K562 (cell line): Measurements from ENCODE around the gene MARK4. TPM values are rescaled to one million over a fixed set of nuclear protein-coding genes. Genes with fewer than 3 reads are reported as not detected.

Source experiments
- CBFA2T2 ChIP-seq: fragments of 450-650 bp; conservative IDR thresholded peaks from 2 replicates; pipeline ENCODE4 v1.6.1; 2017; ENCODE audit warnings: mild to moderate bottlenecking
- CBFA2T3 ChIP-seq: fragments of 450-650 bp; IDR thresholded peaks from 2 replicates; pipeline ENCODE4 v1.6.1; 2017
- DNMT1 ChIP-seq: fragments of 450-650 bp; IDR thresholded peaks from 2 replicates; pipeline ENCODE4 v1.6.1; 2016; ENCODE audit warnings: antibody characterized with exemption, mild to moderate bottlenecking
- FOXK2 ChIP-seq, 2 experiments: fragments of 450-650 bp; IDR thresholded peaks in 1 of 2; conservative IDR thresholded peaks in 1 of 2; 2 replicates each; pipeline ENCODE4 v1.6.1; 2016; ENCODE audit warnings: low read depth in 2 of 2, mild to moderate bottlenecking in 1 of 2
- MAX ChIP-seq: sonication (generic); formaldehyde crosslinking; IDR thresholded peaks from 2 replicates; pipeline ENCODE4 v1.9.0; 2022; ENCODE audit warnings: mild to moderate bottlenecking, missing genetic modification reagents
- NCOA4 ChIP-seq: fragments of 450-650 bp; IDR thresholded peaks from 2 replicates; pipeline ENCODE4 v1.6.1; 2018; ENCODE audit warnings: mild to moderate bottlenecking; ENCODE audit not compliant: partially characterized antibody
- RBFOX2 ChIP-seq: fragments of 200-400 bp; formaldehyde crosslinking; IDR thresholded peaks from 2 replicates; pipeline ENCODE4 v1.6.1; 2017; ENCODE audit warnings: low read depth, mild to moderate bottlenecking, low read length, moderate library complexity
- SPI1 ChIP-seq: IDR thresholded peaks from 2 replicates; pipeline ENCODE4 v1.6.1; 2011; ENCODE audit warnings: low read depth, low read length, control low read depth, borderline replicate concordance
- TAL1 ChIP-seq: fragments of 450-650 bp; IDR thresholded peaks from 2 replicates; pipeline ENCODE4 v1.6.1; 2016; ENCODE audit warnings: mild to moderate bottlenecking
- TCF3 ChIP-seq: sonication (generic); formaldehyde crosslinking; IDR thresholded peaks from 2 replicates; pipeline ENCODE4 v1.4.0; 2020; ENCODE audit warnings: mild to moderate bottlenecking, missing genetic modification reagents
- ZBTB11 ChIP-seq, 3 experiments: fragments of 200-800 bp in 1 of 3; fragments of 250-450 bp in 1 of 3; fragments of 450-650 bp in 1 of 3; sonication (Bioruptor Pico) in 1 of 3; sonication (Bioruptor generic) in 1 of 3; formaldehyde crosslinking in 1 of 3; IDR thresholded peaks; 2 replicates each; pipeline versions ENCODE4 v1.6.1 to v1.8.0; 2016 to 2022; ENCODE audit warnings: mild to moderate bottlenecking in 2 of 3, missing genetic modification characterization in 2 of 3, missing compliant biosample characterization in 1 of 3, moderate library complexity in 1 of 3
- ZBTB7A ChIP-seq: IDR thresholded peaks from 2 replicates; pipeline ENCODE4 v1.6.1; 2011; ENCODE audit warnings: low read depth, mild to moderate bottlenecking, low read length, moderate library complexity, borderline replicate concordance; ENCODE audit not compliant: control insufficient read depth
- ZNF449 ChIP-seq: fragments of 250-450 bp; sonication (Bioruptor Pico); IDR thresholded peaks from 2 replicates; pipeline ENCODE4 v1.8.0; 2022; ENCODE audit warnings: moderate library complexity, mild to moderate bottlenecking, inconsistent platforms
- polyA plus RNA-seq, 8 experiments: library from polyadenylated mRNA; depleted of rRNA in 4 of 8; stranded (reverse) in 5 of 8; unstranded in 3 of 8; fragments of >200 nt; fragmentation: Nextera tagmentation in 2 of 8; fragmentation: Illumina TruSeq in 1 of 8; extraction: Ambion mirVana in 2 of 8; extraction: Trizol in 1 of 8; gene quantifications; 2 replicates each; pipeline versions ENCODE4 v1.2.1 to v1.2.3, GENCODE V29; 2011 to 2014; ENCODE audit warnings: inconsistent platforms in 1 of 8, missing spikeins in 1 of 8
- total RNA-seq, 7 experiments: library from RNA; depleted of rRNA in 6 of 7; stranded (reverse); fragments of >200 nt in 6 of 7; fragmentation: Illumina TruSeq in 2 of 7; extraction: Trizol in 2 of 7; gene quantifications; 2 replicates each; pipeline versions ENCODE4 v1.2.1 to v1.2.3, GENCODE V29; 2011 to 2021; ENCODE audit warnings: low replicate concordance in 1 of 7
- TF ChIP-seq, protein P1 (sequence below): sonication (generic); IDR thresholded peaks from 2 replicates; pipeline ENCODE4 v1.6.1; 2016
- TF ChIP-seq, protein P2 (sequence below), 2 experiments: IDR thresholded peaks; 2 replicates each; pipeline ENCODE4 v1.6.1; 2011; ENCODE audit warnings: borderline replicate concordance in 1 of 2, control low read depth in 1 of 2, low read depth in 1 of 2, low read length in 1 of 2, mild to moderate bottlenecking in 1 of 2, mixed read lengths in 1 of 2, moderate library complexity in 1 of 2; ENCODE audit not compliant: insufficient read depth in 1 of 2, insufficient read length in 1 of 2, poor library complexity in 1 of 2, severe bottlenecking in 1 of 2; ENCODE audit errors: extremely low read depth in 1 of 2
- TF ChIP-seq, protein P3 (sequence below): fragments of 450-650 bp; IDR thresholded peaks from 2 replicates; pipeline ENCODE4 v1.6.1; 2018; ENCODE audit not compliant: partially characterized antibody

Gene MARK4
- total and polyA plus RNA-seq, 9 of the 15 experiments (the other 6 are each of a cell fraction or from before 2014, with no cell fraction given): 0.52 to 29.4 (median 8.6) TPM

DNA sequence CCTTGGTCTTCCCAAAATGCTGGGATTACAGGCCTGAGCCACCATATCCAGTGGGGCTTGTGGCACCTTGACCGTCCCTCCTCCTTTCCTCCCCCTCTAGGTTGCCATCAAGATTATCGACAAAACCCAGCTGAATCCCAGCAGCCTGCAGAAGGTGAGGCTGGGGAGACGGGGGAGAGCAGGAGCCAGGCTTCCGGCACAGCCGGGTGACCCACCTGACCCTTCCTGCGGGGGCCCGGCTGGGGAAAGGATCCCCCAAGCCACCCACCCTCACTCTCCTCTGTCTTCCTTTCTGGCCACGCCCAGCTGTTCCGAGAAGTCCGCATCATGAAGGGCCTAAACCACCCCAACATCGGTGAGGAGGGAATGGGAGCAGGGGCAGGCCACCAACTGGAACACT, 11.9 kb downstream of the MARK4 start (continued):
- TF ChIP-seq MAX (CRISPR knock-in tag) (0 out of 2 replicates have a peak, but pooled peaks have one; percentile 4), TCF3 (peak; percentile 37; the same call in 1 of the 2 replicates), RBFOX2 (peak; percentile 68), ZBTB7A (peak; percentile 79; the same call in 1 of the 2 replicates), CBFA2T3 (peak; percentile 67), NCOA4 (no peak), CBFA2T2 (peak; percentile 39; the same call in 1 of the 2 replicates), FOXK2 (conservative IDR thresholded peaks at IDR 0.05 in 1 of 2, IDR thresholded peaks at IDR 0.05 in 1 of 2; ENCODE audit: low read depth in 2 of 2) (no peak), DNMT1 (no peak), SPI1 (no peak), ZNF449 (CRISPR knock-in tag) (no peak), ZBTB11 (CRISPR knock-in tag; IDR thresholded peaks at IDR 0.05) (no peak), TAL1 (no peak; the same call in 1 of the 2 replicates)
- TF ChIP-seq, protein P1, sequence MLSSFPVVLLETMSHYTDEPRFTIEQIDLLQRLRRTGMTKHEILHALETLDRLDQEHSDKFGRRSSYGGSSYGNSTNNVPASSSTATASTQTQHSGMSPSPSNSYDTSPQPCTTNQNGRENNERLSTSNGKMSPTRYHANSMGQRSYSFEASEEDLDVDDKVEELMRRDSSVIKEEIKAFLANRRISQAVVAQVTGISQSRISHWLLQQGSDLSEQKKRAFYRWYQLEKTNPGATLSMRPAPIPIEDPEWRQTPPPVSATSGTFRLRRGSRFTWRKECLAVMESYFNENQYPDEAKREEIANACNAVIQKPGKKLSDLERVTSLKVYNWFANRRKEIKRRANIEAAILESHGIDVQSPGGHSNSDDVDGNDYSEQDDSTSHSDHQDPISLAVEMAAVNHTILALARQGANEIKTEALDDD: no peak
- TF ChIP-seq, protein P2, sequence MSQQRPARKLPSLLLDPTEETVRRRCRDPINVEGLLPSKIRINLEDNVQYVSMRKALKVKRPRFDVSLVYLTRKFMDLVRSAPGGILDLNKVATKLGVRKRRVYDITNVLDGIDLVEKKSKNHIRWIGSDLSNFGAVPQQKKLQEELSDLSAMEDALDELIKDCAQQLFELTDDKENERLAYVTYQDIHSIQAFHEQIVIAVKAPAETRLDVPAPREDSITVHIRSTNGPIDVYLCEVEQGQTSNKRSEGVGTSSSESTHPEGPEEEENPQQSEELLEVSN (IDR thresholded peaks at IDR 0.05; ENCODE audit: borderline replicate concordance in 1 of 2, extremely low read depth in 1 of 2, insufficient read depth in 1 of 2, insufficient read length in 1 of 2, low read depth in 1 of 2, low read length in 1 of 2, poor library complexity in 1 of 2, severe bottlenecking in 1 of 2): no peak
- TF ChIP-seq, protein P3, sequence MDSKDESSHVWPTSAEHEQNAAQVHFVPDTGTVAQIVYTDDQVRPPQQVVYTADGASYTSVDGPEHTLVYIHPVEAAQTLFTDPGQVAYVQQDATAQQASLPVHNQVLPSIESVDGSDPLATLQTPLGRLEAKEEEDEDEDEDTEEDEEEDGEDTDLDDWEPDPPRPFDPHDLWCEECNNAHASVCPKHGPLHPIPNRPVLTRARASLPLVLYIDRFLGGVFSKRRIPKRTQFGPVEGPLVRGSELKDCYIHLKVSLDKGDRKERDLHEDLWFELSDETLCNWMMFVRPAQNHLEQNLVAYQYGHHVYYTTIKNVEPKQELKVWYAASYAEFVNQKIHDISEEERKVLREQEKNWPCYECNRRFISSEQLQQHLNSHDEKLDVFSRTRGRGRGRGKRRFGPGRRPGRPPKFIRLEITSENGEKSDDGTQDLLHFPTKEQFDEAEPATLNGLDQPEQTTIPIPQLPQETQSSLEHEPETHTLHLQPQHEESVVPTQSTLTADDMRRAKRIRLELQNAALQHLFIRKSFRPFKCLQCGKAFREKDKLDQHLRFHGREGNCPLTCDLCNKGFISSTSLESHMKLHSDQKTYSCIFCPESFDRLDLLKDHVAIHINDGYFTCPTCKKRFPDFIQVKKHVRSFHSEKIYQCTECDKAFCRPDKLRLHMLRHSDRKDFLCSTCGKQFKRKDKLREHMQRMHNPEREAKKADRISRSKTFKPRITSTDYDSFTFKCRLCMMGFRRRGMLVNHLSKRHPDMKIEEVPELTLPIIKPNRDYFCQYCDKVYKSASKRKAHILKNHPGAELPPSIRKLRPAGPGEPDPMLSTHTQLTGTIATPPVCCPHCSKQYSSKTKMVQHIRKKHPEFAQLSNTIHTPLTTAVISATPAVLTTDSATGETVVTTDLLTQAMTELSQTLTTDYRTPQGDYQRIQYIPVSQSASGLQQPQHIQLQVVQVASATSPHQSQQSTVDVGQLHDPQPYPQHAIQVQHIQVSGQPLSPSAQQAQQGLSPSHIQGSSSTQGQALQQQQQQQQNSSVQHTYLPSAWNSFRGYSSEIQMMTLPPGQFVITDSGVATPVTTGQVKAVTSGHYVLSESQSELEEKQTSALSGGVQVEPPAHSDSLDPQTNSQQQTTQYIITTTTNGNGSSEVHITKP: peak; percentile 19
